ENCODE data around the gene ARNT2. TPM values are rescaled to one million over a fixed set of nuclear protein-coding genes. Genes with fewer than 3 reads are reported as not detected.

The ARNT2 gene
- total and polyA plus RNA-seq, 2 donors, result 1.4 to 2.4 TPM

GRCh38 chr15:80560601-80561400, 156.6 kb downstream of the ARNT2 start:
- no peaks in the 10 kb centered on the region for H3K9me3 ChIP-seq (ENCODE audit: control insufficient read depth in 2 of 2, insufficient read depth in 1 of 2, low read length in 1 of 2)
- 66% methylated on average over 10 of the region's 10 CpGs for WGBS
- no peaks in the 10 kb centered on the region for H3K36me3 ChIP-seq (ENCODE audit: control insufficient read depth in 2 of 2, insufficient read depth in 2 of 2, low read length in 1 of 2)
- DNase-seq (ENCODE audit: low read depth in 6 of 9, low spot score in 9 of 9), result no peak
- H3K4me1 ChIP-seq (ENCODE audit: control insufficient read depth in 2 of 2, insufficient read depth in 2 of 2, low read length in 2 of 2), result no peaks in the 10 kb centered on the region
- no peaks in the 10 kb centered on the region for H3K27me3 ChIP-seq (ENCODE audit: control insufficient read depth in 2 of 2, insufficient read depth in 1 of 2, low read length in 1 of 2)
- H3K27ac ChIP-seq (ENCODE audit: low read depth in 1 of 2, low read length in 1 of 2), result no peak overlapping the region
- no peak overlapping the region for H3K4me3 ChIP-seq (ENCODE audit: low read length in 2 of 2)

- H3K27me3 ChIP-seq (ENCODE audit: control insufficient read depth in 2 of 2, insufficient read depth in 1 of 2, low read length in 1 of 2), result no peaks in the 10 kb centered on the region
- no peak overlapping the region for H3K27ac ChIP-seq (ENCODE audit: low read depth in 1 of 2, low read length in 1 of 2)
- WGBS, result 93% methylated on average over 1 of the region's 1 CpG
- DNase-seq (ENCODE audit: low read depth in 6 of 9, low spot score in 9 of 9), result no peak
- H3K9me3 ChIP-seq (ENCODE audit: control insufficient read depth in 2 of 2, insufficient read depth in 1 of 2, low read length in 1 of 2), result no peaks in the 10 kb centered on the region
- no peaks in the 10 kb centered on the region for H3K4me1 ChIP-seq (ENCODE audit: control insufficient read depth in 2 of 2, insufficient read depth in 2 of 2, low read length in 2 of 2)
- H3K4me3 ChIP-seq (ENCODE audit: low read length in 2 of 2), result no peak overlapping the region
- H3K36me3 ChIP-seq (ENCODE audit: control insufficient read depth in 2 of 2, insufficient read depth in 2 of 2, low read length in 1 of 2), result no peaks in the 10 kb centered on the region
Observed at GRCh38 chr15:80561500-80561899, 157.3 kb downstream of the ARNT2 start.

- Histone ChIP-seq H3K36me3 (ENCODE audit: control insufficient read depth in 2 of 2, insufficient read depth in 2 of 2, low read length in 1 of 2) (no peaks in the 10 kb centered on the region), H3K27ac (ENCODE audit: low read depth in 1 of 2, low read length in 1 of 2) (no peak overlapping the region), H3K9me3 (ENCODE audit: control insufficient read depth in 2 of 2, insufficient read depth in 1 of 2, low read length in 1 of 2) (no peaks in the 10 kb centered on the region), H3K4me3 (ENCODE audit: low read length in 2 of 2) (no peak overlapping the region), H3K27me3 (ENCODE audit: control insufficient read depth in 2 of 2, insufficient read depth in 1 of 2, low read length in 1 of 2) (no peaks in the 10 kb centered on the region), H3K4me1 (ENCODE audit: control insufficient read depth in 2 of 2, insufficient read depth in 2 of 2, low read length in 2 of 2) (no peaks in the 10 kb centered on the region)
- 97% methylated on average over 4 of the region's 4 CpGs for WGBS
- DNase-seq (ENCODE audit: low read depth in 6 of 9, low spot score in 9 of 9), result no peak
Observed at GRCh38 chr15:80562033-80562432, 157.9 kb downstream of the ARNT2 start.

- Histone ChIP-seq H3K27ac (ENCODE audit: low read depth in 1 of 2, low read length in 1 of 2) (no peak overlapping the region), H3K4me1 (ENCODE audit: control insufficient read depth in 2 of 2, insufficient read depth in 2 of 2, low read length in 2 of 2) (no peaks in the 10 kb centered on the region), H3K36me3 (ENCODE audit: control insufficient read depth in 2 of 2, insufficient read depth in 2 of 2, low read length in 1 of 2) (no peaks in the 10 kb centered on the region), H3K9me3 (ENCODE audit: control insufficient read depth in 2 of 2, insufficient read depth in 1 of 2, low read length in 1 of 2) (no peaks in the 10 kb centered on the region), H3K27me3 (ENCODE audit: control insufficient read depth in 2 of 2, insufficient read depth in 1 of 2, low read length in 1 of 2) (no peaks in the 10 kb centered on the region), H3K4me3 (ENCODE audit: low read length in 2 of 2) (no peak overlapping the region)
- 90% methylated on average over 11 of the region's 11 CpGs for WGBS
- no peak for DNase-seq (ENCODE audit: low read depth in 6 of 9, low spot score in 9 of 9)
Observed at GRCh38 chr15:80562846-80563245, 158.7 kb downstream of the ARNT2 start.

- DNase-seq (ENCODE audit: low read depth in 6 of 9, low spot score in 9 of 9), result no peak
- no peak overlapping the region for H3K4me3 ChIP-seq (ENCODE audit: low read length in 2 of 2)
- WGBS, result 90% methylated on average over 7 of the region's 7 CpGs
- no peaks in the 10 kb centered on the region for H3K27me3 ChIP-seq (ENCODE audit: control insufficient read depth in 2 of 2, insufficient read depth in 1 of 2, low read length in 1 of 2)
- H3K27ac ChIP-seq (ENCODE audit: low read depth in 1 of 2, low read length in 1 of 2), result no peak overlapping the region
- H3K4me1 ChIP-seq (ENCODE audit: control insufficient read depth in 2 of 2, insufficient read depth in 2 of 2, low read length in 2 of 2), result no peaks in the 10 kb centered on the region
- no peaks in the 10 kb centered on the region for H3K36me3 ChIP-seq (ENCODE audit: control insufficient read depth in 2 of 2, insufficient read depth in 2 of 2, low read length in 1 of 2)
- no peaks in the 10 kb centered on the region for H3K9me3 ChIP-seq (ENCODE audit: control insufficient read depth in 2 of 2, insufficient read depth in 1 of 2, low read length in 1 of 2)
Observed at GRCh38 chr15:80563372-80563997, 159.3 kb downstream of the ARNT2 start.

GRCh38 chr15:80564056-80564455, 159.9 kb downstream of the ARNT2 start:
- no peaks in the 10 kb centered on the region for H3K27me3 ChIP-seq (ENCODE audit: control insufficient read depth in 2 of 2, insufficient read depth in 1 of 2, low read length in 1 of 2)
- H3K4me1 ChIP-seq (ENCODE audit: control insufficient read depth in 2 of 2, insufficient read depth in 2 of 2, low read length in 2 of 2), result no peaks in the 10 kb centered on the region
- WGBS, result 96% methylated on average over 8 of the region's 8 CpGs
- no peak for DNase-seq (ENCODE audit: low read depth in 6 of 9, low spot score in 9 of 9)
- H3K4me3 ChIP-seq (ENCODE audit: low read length in 2 of 2), result no peak overlapping the region
- no peak overlapping the region for H3K27ac ChIP-seq (ENCODE audit: low read depth in 1 of 2, low read length in 1 of 2)
- no peaks in the 10 kb centered on the region for H3K9me3 ChIP-seq (ENCODE audit: control insufficient read depth in 2 of 2, insufficient read depth in 1 of 2, low read length in 1 of 2)
- H3K36me3 ChIP-seq (ENCODE audit: control insufficient read depth in 2 of 2, insufficient read depth in 2 of 2, low read length in 1 of 2), result no peaks in the 10 kb centered on the region

GRCh38 chr15:80565398-80565797, 161.2 kb downstream of the ARNT2 start:
- 96% methylated on average over 1 of the region's 1 CpG for WGBS
- Histone ChIP-seq H3K4me3 (ENCODE audit: low read length in 2 of 2) (no peak overlapping the region), H3K4me1 (ENCODE audit: control insufficient read depth in 2 of 2, insufficient read depth in 2 of 2, low read length in 2 of 2) (no peaks in the 10 kb centered on the region), H3K27ac (ENCODE audit: low read depth in 1 of 2, low read length in 1 of 2) (no peak overlapping the region), H3K36me3 (ENCODE audit: control insufficient read depth in 2 of 2, insufficient read depth in 2 of 2, low read length in 1 of 2) (no peaks in the 10 kb centered on the region), H3K27me3 (ENCODE audit: control insufficient read depth in 2 of 2, insufficient read depth in 1 of 2, low read length in 1 of 2) (no peaks in the 10 kb centered on the region), H3K9me3 (ENCODE audit: control insufficient read depth in 2 of 2, insufficient read depth in 1 of 2, low read length in 1 of 2) (no peaks in the 10 kb centered on the region)
- no peak for DNase-seq (ENCODE audit: low read depth in 6 of 9, low spot score in 9 of 9)

GRCh38 chr15:80565988-80566387, 161.8 kb downstream of the ARNT2 start:
- 98% methylated on average over 4 of the region's 4 CpGs for WGBS
- Histone ChIP-seq H3K27me3 (ENCODE audit: control insufficient read depth in 2 of 2, insufficient read depth in 1 of 2, low read length in 1 of 2) (no peaks in the 10 kb centered on the region), H3K4me3 (ENCODE audit: low read length in 2 of 2) (no peak overlapping the region), H3K27ac (ENCODE audit: low read depth in 1 of 2, low read length in 1 of 2) (no peak overlapping the region), H3K36me3 (ENCODE audit: control insufficient read depth in 2 of 2, insufficient read depth in 2 of 2, low read length in 1 of 2) (no peaks in the 10 kb centered on the region), H3K9me3 (ENCODE audit: control insufficient read depth in 2 of 2, insufficient read depth in 1 of 2, low read length in 1 of 2) (no peaks in the 10 kb centered on the region), H3K4me1 (ENCODE audit: control insufficient read depth in 2 of 2, insufficient read depth in 2 of 2, low read length in 2 of 2) (no peaks in the 10 kb centered on the region)
- DNase-seq (ENCODE audit: low read depth in 6 of 9, low spot score in 9 of 9), result no peak

GRCh38 chr15:80567721-80568157, 163.6 kb downstream of the ARNT2 start:
- Histone ChIP-seq H3K4me3 (ENCODE audit: low read length in 2 of 2) (no peak overlapping the region), H3K27me3 (ENCODE audit: control insufficient read depth in 2 of 2, insufficient read depth in 1 of 2, low read length in 1 of 2) (no peaks in the 10 kb centered on the region), H3K4me1 (ENCODE audit: control insufficient read depth in 2 of 2, insufficient read depth in 2 of 2, low read length in 2 of 2) (no peaks in the 10 kb centered on the region), H3K27ac (ENCODE audit: low read depth in 1 of 2, low read length in 1 of 2) (no peak overlapping the region), H3K9me3 (ENCODE audit: control insufficient read depth in 2 of 2, insufficient read depth in 1 of 2, low read length in 1 of 2) (no peaks in the 10 kb centered on the region), H3K36me3 (ENCODE audit: control insufficient read depth in 2 of 2, insufficient read depth in 2 of 2, low read length in 1 of 2) (no peaks in the 10 kb centered on the region)
- WGBS, result 11% methylated on average over 5 of the region's 5 CpGs
- peak in 5 of 9 donors; percentile 6 to 37 (median 11) for DNase-seq (ENCODE audit: low read depth in 6 of 9, low spot score in 9 of 9)
